Stimulated activated CD4-positive, alpha-beta T cell treated with anti-CD3 and anti-CD28 coated beads, Interleukin-15, amount 100 ng/mL, for 48 hours (primary cell): Measurements from ENCODE around the gene CLSTN3.
"Not testable (repeated sequence)": the region's sequence is repeated elsewhere in the genome, so short reads cannot be mapped to it uniquely, and the experiment has no call there.

Source experiments
- DNase-seq, 2 donors: peaks; one replicate each; pipeline ENCODE4 v3.0.0-alpha.2; 2020; ENCODE audit warnings: low read depth in 2 of 2

CLSTN3 gene

DNA sequence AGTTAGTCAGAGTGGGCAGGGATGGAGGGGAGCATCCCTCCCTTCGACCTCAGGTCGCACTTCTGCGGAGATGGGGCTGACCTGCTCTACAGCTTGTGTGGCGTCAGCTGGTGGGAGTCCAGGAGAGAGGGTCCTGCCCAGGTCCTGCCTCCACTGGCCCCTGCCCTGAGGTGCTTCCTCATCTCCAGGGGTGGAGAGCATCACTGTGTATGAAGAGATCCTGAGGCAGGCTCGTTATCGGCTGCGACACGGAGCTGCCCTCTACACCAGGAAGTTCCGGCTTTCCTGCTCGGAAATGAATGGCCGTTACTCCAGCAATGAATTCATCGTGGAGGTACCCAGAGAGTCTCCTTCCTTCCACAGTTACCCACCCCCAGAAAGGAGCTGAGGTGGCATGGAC is 20.2 kb downstream of the CLSTN3 start:
- no peak for DNase-seq

DNA sequence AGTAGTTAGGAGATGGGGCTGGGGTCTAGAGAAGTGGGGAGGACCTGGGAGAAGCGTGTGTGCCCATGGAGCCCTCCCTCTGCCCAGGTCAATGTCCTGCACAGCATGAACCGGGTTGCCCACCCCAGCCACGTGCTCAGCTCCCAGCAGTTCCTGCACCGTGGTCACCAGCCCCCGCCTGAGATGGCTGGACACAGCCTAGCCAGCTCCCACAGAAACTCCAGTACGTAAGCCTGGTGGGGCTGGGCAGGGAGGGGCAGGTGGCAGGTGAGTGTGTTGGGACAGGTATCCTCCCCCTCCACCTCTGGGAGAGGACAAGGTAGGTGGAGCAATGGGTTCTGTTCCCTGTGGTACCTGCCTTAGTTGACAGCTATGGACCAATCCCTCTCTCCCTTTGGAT is 20.7 kb downstream of the CLSTN3 start:
- no peak for DNase-seq

DNA sequence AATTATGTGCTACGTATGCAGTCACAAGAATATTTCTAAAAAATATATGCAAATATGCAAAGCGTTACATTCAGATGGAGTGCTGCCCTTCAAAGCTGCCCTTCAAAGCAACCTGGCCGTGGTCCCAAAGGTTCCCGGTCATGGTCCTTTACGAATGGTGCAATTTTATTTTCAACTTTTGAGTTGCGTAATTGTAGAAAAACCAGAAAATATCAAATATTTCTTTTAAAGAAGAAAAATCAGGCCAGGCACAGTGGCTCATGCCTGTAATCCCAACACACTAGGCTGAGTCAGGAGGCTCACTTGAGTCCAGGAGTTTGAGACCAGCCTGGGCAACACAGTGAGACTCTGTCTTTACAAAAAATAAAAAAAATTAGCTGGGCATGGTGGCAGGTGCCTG is 21.4 kb downstream of the CLSTN3 start:
- no peak for DNase-seq

DNA sequence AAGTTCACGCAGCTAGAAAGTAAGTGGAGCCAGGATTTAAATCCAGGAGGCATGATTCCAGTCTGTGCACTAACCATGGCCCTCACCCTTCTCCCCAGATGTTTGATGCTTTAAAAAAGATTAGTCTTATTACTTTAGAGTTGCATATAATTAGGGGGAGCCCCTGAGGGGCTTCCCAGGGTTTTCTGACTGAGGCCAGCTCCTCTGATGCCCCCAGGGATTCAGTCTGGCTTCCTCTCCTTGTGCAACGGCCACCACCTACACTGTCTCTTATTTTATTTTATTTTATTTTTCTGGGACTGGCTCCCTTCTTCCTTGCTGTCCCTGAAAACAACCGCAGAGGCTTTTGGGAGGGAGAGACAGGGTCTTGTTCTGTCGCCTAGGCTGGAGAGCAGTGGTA is 22.6 kb downstream of the CLSTN3 start:
- DNase-seq, result no peak

DNA sequence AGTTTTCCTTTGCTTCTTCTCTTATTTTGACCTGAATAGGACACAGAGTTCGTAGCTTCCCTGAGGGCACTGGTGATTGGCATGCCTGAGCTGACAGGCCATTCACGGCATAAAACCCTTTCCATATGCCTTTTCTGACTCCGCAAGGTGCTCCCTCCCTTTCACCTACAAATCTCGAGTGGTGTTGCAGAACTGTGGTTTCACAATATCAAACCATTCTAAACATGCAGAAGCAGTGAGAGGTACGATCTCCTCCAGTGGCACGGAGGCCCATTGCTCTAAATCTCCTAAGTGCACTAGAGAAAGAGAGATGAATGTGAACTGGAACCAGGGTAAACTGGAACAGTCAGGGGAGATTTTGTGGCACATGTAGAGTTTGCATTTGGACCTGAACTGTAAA is 23.9 kb downstream of the CLSTN3 start:
- no peak for DNase-seq

DNA sequence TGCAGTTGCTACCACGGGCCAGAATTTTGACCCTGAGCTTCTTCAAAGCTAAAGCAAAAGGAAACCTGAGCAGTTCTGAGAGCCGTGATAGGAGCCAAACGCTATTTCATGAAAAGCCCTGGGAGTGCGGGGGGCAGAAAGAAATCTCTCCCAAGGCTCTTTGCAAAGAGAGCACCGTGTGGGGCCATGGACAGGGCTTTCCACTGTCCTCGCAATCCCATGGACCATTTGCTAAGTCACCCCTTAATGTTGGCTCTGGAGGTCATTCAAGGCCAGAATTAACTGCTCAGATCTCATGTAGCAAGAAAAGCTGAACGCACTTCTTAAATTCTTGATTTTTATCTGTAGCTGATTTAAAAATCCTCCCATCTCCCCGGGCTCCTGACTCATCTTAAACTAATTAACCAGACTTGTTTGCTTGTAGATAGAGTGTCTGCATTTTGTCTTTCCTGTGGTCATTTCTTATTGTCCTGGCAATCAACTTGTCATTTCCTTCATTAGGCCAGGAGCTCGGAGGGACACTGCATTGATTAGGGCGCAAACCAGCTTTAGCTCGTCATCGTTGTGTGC is 24.8 kb downstream of the CLSTN3 start:
- DNase-seq, result no peak

DNA sequence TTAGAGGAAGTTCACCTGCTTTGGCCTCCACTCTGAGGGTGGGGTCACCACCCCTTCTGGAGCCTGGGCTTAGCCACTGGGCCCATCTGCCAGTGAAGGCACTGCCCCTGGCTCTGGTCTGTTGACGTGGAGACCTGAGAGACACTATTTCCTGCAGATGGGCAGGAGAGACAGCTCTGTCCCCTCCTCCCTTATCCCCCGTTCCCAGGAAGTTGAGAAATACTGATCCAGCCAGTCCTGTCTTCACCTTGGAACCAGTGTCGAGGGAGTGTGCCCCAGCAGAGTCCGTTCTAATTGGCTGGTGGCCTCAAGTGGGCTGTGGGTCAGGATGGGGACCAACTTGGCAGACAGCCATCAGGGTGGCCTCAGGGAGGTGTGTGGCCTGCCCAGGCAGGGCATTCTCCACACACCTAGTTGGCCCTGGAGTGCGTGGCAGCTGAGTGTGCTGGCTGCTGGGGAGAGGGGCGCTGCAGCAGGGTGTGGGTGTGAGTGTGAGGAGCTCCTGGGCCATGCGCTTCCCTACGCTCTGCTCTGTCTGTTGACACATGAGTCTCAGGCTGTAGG is 25.4 kb downstream of the CLSTN3 start:
- DNase-seq, result no peak

DNA sequence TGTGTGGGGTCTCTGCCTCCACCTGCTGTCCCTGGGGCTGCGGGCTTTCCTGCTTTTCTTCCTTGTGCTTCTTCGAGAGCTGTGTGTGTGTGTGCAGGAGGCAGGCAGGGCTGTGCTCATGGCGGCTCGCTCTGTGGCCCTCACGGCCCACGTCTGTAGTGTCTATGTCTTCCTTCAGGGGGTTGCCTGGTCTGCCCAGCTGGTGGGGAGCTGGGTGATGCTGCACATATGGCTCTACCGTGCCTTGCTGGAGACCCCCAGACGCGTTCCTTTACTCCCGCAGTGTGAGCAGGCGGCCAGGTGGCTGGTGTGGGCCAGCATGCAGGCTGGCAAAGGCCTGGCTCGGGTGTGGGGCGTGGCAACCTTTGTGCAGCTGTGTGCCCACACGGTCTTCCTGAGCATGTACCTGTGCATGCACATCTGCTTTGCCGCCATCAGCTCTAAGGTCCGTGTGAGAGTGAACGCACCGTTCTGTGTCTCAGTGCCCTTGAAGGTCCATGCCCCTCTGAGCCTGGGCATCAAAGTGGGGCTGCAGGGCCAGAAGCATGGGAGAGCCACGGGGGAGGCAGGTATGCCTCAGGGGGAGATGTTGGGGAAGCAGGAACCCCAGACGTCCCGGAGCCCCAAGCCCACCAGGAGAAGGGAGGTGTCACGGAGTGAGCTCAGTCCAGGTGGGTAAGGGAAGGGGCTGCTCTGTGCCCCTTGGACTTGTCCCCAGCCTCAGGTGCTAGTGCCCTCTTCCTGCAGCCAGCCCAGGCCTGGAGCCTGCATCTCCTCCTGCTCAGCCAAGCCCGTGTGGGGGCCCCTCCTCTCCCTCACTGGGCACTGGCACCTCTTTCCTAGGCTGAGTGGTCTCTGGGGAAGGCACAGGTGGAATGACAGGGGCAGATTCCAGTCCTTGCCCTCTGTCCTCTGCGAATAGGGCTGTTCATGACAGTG is 26.4 kb downstream of the CLSTN3 start:
- no peak for DNase-seq

DNA sequence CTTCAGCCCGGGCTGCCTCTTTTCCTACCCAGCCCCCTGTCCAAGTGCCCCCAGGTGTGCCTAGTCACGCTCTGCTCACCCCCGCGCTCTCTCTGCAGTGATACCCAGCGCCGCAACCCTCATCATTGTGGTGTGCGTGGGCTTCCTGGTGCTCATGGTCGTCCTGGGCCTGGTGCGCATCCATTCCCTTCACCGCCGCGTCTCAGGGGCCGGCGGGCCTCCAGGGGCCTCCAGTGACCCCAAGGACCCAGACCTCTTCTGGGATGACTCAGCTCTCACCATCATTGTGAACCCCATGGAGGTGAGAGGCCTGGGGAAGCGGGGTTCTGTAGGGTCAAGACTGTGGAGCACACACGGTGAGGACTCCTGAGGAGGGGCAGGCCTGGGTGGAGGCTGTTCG is 27.2 kb downstream of the CLSTN3 start:
- DNase-seq, result no peak

DNA sequence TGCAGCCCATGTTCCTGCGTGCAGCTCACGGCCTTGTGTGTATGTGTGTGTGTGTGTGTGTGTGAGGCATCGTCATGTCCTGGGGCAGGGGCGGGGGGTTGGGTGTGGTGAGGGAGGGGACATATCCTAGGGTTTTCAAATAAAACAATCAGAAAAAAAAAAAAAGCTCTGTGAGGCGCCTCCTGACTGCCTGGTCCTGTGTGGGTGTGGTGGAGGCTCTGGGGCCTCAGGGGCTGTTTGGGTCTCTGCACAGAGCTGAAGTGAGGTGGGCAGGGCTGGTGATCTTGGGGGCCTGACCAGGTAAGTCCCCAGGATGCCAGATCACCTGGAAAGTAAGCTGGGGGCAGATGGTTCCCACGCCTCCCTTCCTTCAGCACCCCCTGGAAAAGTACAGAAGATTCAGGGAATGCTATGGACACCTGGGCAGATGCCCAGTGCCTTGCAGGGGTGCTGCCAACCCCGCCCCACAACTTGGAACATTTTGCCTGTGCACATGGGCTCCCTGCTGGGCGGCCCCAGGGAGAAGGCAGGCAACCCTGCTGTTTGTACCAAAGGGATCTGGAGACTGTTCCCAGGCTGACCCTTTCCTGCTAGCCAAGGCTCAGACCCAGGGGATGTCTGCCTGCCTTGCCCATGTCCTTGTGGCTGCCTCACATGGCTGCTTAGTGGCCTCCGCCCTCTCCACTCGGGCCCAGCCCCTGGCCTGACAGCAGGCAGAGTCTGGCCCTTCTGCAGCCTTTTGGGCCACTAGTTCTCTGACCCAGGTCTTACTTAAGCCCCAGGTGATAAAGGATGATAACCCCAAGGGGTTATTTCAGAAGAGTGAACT is 28.8 kb downstream of the CLSTN3 start:
- DNase-seq, result no peak

DNA sequence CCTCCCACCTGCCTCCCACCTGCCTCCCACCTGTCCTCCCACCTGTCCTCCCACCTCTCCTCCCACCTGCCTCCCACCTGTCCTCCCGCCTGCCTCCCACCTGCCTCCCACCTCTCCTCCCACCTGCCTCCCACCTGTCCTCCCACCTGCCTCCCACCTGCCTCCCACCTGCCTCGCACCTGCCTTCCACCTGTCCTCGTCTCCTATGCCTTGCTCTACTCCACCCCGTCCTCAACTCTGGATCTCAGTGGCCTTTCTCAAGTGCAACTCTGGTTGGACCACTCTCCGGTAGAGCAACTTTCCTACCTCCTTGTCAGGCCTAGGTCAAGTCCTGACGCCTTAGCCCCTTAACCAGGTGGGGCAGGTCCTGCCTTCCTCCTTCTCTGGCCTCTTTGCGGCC is 30.0 kb downstream of the CLSTN3 start:
- DNase-seq, result no peak

DNA sequence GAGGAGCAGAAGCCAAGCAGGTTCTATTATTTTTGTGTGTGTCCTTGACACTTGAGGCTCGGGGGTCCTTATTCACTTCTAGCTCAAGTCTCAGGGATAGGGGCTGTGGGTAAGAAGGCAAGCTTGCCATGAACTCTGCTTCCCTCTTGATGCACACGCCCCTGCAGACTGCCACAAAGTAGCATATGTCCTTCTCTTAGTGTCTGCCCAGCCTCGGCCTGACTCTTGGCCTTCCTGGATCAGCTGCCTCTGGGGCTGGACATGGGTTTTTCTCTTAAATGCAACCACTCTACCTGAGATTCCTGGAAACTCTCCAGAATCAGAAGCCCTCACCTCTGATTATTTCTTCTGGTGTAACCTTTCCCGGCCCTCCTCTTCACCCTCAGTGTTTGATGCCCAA is 31.2 kb downstream of the CLSTN3 start:
- DNase-seq, result no peak

DNA sequence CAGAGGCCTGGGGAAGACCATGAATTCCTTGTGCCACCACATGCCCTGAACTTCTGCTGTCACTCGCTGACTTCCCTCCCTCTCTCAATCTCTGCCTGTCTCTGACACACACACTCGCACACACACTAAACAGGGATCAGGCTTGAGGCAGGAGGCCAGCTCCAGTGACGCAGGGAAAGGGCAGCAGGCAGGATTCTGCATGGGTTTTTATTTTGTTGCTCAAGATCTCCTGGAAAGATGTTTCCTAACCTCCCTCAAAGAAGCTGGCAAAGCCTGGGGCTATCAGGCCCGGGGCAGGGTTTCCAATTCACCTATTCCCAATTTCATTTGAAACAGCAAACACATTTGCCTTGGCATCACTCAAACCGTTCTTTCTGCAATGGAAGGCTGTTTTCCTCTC is 31.6 kb downstream of the CLSTN3 start:
- DNase-seq, result no peak

DNA sequence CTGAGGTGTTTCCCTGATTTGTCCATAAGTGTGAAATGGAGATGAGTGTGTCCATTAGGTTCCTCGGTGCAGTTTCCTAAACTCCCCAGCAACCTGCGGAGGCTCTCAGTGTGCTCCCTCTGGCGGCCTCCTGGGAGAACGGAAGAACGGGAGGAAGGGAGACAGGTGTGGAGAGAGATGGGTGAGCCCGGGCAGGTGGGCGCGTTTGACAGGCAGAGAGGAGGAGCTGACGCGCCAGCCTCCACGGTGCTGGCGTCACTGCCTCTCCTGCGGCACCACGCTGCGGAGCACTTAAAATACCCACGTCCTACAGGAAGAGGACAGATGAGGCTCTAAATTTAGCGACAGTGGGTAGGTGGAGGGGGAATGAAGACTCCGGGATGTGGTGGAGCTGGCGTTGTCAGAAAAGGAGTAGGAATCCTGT is 32.5 kb downstream of the CLSTN3 start:
- peak; percentile 11 to 22 for DNase-seq

DNA sequence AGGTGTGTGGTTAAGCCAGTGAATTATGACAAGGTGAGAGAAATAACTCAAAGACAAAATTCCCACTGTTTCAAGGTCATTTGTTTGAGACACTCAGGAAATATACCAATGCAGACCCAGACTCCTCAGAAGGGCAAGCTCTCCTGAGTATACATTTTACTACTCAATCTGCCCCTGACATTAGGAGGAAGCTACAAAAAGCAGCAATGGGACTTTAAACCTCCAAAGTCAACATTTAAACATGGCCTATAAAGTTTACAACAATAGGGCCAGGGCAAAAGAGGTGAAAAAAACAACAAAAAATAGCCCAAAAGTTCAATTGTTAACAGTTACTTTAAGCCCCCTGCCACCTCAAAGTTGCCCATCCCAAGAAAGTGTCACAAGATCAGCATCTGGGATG is 39.8 kb downstream of the CLSTN3 start:
- DNase-seq, result no peak

DNA sequence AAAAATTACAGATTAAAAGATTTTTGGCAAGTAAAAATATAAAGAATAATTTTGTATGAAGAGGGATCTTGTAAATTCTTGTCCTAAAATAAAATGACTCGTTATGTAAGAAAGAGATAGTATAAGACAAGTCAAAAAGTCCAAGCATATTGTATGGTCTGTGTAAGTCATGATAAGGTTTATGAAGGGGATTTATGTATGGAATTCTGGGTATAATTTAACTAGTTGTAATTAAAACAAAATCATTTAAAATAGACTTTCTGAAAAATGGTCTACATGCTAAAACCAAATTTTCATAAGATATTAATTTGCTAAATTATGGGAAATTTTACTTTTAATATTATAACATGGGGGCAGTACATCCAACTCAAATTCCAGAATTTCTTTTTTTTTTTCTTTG is 41.7 kb downstream of the CLSTN3 start:
- DNase-seq, result no peak

DNA sequence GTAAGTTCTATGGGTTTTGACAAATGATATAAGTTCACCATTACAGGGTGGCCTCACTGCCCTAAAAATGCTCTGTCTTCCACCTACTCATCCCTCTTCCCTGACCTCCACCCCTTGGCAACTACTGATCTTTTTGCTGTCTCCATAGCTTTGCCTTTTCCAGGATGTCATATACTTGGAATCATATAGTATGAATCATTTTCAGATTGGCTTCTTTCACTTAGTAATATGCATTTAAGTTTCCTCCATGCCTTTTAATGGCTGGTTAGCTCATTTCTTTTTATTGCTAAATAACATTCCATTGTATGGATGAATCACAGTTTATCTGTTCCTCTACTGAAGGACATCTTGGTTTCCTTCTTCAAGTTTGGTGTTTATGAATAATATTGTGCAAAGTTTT is 45.3 kb downstream of the CLSTN3 start:
- DNase-seq, result no peak

DNA sequence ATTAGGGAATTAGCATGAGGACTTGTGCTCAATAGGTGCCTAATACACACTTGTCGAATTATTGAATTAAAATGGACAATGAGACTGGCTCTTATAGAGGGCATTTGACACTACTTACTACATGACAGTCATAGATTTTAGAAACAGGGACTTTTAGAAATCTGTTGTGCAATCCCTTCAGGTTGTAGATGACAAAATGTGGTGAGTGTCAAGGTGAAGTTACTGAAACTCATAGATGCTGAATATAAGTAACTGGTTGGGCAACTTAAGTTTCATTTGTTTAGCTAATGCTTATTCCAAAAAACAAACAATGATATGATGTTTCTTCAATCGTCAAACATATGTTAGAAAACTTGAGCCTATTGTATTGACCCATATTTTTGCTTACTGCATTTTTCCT is 46.4 kb downstream of the CLSTN3 start:
- no peak for DNase-seq

DNA sequence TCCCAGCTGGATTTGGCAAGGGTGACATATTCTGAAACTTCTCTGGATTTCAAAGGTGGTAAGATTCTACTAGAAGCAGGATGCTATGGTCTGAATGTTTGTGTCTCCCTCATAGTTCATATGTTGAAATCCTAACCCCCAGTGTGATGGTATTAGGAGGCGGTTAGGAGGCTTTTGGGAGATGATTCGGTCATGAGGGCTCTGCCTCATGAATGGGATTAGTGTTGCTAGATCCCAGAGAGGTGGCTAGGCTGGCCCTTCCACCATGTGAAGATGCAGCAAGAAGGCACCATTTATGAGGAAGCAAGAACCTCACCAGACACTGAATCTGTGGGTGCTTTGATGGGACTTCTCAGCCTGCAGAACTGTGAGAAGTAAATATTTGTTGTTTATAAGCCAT is 48.3 kb downstream of the CLSTN3 start:
- no peak for DNase-seq

DNA sequence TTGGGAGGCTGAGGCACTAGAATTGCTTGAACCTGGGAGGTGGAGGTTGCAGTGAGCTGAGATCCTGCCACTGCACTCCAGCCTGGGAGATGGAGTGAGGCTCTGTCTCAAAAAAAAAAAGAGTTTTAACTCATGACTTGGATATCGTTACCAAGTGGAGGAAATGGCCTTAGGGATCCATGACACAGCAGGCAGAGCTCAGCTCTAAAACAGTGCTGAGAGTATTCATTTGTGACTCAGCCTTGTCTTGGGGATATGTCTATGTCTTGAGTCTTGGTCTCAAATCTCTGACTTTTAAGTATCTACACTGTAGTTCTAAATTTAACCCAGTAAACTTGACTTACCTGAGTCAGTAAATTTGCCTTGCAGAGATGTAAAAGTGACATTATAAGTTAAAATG is 50.5 kb downstream of the CLSTN3 start:
- no peak for DNase-seq

DNA sequence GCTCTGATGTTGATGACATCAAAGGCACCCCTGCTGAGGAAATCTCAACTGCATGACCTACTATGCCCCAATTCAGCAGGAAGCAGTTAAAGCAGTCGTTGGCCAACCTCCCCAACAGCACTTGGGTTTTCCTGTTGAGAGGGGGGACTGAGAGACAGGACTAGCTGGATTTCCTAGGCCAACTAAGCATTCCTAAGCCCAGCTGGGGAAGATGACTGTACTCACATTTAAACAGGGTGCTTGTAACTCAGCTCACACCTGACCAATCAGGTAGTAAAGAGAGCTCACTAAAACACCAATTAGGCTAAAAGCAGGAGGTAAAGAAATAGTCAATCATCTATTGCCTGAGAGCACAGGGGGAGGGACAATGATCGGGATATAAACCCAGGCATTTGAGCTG is 55.9 kb downstream of the CLSTN3 start:
- not testable (repeated sequence) for DNase-seq
